ENCODE measurements around the gene FXYD1.

FXYD1 gene

DNA sequence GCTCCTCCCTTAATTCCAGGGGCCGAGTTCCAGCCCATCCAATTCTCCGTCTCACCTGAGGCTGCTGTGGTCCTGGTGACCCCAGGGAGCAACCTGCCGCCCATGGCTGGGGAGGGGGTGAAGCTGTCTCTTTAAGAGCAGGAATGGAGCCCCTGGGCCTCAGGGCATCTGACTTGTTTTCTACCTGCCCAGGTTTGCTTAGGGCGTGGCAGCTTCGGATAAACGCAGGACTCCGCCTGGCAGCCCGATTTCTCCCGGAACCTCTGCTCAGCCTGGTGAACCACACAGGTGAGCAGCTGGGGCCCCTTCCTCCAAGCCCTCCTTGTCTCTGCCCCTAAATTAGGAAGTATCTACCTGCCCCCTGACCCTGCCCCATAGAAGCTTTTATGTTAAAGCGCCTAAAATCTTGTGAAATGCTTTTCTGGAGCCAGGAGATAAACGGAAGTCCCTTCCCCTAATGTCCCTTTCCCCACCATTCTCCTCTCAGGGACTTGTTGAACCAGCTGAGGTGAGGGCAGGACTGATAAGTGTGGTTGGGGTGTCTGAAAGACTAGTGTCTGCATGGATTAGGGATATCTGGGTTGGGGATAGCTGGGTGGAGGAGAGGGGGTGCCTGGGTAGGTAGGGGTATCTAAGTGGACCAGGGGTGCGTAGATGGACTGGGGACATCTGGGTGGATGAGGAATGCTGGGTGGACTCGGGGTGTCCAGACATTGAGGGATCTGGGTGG is 22.4 kb upstream of the FXYD1 start:
- H3K4me3 ChIP-seq (ENCODE audit: low read depth, low read length): no peak overlapping the region
- no peak for DNase-seq (ENCODE audit: low read depth)
- TF ChIP-seq, protein P1, sequence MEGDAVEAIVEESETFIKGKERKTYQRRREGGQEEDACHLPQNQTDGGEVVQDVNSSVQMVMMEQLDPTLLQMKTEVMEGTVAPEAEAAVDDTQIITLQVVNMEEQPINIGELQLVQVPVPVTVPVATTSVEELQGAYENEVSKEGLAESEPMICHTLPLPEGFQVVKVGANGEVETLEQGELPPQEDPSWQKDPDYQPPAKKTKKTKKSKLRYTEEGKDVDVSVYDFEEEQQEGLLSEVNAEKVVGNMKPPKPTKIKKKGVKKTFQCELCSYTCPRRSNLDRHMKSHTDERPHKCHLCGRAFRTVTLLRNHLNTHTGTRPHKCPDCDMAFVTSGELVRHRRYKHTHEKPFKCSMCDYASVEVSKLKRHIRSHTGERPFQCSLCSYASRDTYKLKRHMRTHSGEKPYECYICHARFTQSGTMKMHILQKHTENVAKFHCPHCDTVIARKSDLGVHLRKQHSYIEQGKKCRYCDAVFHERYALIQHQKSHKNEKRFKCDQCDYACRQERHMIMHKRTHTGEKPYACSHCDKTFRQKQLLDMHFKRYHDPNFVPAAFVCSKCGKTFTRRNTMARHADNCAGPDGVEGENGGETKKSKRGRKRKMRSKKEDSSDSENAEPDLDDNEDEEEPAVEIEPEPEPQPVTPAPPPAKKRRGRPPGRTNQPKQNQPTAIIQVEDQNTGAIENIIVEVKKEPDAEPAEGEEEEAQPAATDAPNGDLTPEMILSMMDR (IDR thresholded peaks at IDR 0.05; ENCODE audit: insufficient read depth, low read depth, low read length, missing control alignments): no peak

DNA sequence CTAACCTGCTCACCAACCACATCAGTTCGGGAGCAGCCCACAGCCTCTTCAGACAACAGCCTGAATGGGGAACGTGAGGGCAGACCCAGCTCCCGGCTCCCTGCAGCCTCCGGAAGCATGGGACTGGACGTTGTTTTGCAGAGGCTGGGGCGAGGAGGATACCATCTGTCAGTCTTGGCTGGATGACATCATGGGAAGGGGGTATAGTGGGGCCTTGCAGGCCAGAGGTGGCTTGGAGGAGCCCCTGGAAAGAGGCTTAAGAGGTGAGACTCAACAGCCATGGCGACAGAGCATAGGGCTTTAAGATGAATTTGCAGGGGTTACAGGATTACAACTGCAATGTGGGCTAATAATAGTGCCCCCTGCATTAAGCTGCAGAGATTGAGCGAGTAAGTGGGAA is 21.5 kb upstream of the FXYD1 start:
- H3K4me3 ChIP-seq (ENCODE audit: low read depth, low read length): no peak overlapping the region
- TF ChIP-seq, protein P1 (IDR thresholded peaks at IDR 0.05; ENCODE audit: insufficient read depth, low read depth, low read length, missing control alignments): no peak
- DNase-seq (ENCODE audit: low read depth): no peak

DNA sequence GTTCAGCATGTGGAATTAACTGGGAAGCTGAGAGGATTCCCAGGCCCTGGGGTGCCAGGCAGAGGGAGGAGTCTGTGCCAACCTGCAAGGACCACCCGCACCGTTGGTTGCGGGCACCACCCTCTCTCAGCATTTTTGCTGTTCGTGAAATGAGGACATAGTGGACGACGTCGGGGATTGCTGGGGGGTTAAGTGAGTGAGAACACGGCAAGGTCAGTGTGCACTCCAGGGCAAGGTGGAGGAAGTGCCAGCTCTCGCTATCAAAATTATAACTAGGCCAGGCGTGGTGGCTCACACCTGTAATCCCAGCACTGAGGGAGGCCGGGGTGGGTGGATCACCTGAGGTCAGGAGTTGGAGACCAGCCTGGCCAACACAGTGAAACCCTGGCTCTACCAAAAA is 20.8 kb upstream of the FXYD1 start:
- H3K4me3 ChIP-seq (ENCODE audit: low read depth, low read length): no peak overlapping the region
- DNase-seq (ENCODE audit: low read depth): no peak
- TF ChIP-seq, protein P1 (IDR thresholded peaks at IDR 0.05; ENCODE audit: insufficient read depth, low read depth, low read length, missing control alignments): no peak

DNA sequence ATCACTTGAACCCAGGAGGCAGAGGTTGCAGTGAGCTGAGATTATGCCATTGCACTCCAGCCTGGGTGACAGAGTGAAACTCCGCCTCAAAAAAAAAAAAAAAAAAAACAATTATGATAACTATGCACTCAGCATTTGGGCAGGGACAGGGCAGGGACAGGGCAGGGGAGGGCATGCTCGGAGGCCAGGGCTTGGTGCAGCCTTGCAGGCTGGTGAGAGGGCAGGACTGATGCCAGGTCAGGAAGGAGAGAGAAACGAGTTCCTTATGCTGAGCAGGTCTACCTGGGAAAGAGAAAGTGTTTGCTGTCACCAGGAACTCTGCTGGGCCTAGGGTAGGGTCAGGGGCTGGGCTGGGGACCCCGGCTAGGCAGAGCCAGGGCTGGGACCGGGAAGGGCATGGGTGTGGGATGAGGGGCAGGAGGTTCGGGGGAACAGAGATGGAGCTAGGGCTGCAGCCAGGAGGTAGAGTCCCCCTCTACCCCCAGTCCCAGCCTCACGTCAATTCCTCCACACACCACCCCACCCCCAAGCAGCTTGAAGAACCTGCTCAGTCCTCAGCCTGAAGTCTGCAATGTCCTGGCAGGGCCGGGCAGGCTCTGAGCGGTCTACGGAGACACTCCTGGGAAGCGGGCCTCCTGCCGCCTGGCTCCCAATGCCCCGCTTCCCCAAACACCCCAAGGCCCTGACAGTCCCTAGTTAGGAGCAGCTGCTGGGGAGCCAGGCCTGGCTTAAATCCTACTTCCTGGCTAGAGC is 20.2 kb upstream of the FXYD1 start:
- no peak for DNase-seq (ENCODE audit: low read depth)
- TF ChIP-seq, protein P1 (IDR thresholded peaks at IDR 0.05; ENCODE audit: insufficient read depth, low read depth, low read length, missing control alignments): no peak
- H3K4me3 ChIP-seq (ENCODE audit: low read depth, low read length): no peak overlapping the region

DNA sequence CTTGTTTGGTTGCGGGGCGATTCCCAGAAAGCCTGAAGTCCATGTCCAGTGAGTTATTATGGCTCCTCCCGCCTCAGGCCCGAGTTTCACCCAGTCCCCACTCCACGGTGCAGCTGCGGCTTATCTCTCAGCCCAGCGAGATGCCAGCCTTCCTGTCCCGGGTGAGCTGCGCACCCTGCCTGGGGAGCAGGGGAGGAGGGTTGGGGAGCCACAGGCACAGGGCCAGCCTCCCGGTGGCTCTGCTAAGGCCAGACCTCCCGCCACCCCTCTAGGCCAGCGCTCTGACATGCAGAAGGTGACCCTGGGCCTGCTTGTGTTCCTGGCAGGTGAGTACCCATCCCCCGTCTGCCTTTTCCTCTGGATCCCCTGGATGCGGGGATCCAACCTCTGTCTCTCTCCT is 19.5 kb upstream of the FXYD1 start:
- DNase-seq (ENCODE audit: low read depth): no peak
- TF ChIP-seq, protein P1 (IDR thresholded peaks at IDR 0.05; ENCODE audit: insufficient read depth, low read depth, low read length, missing control alignments): no peak
- no peak overlapping the region for H3K4me3 ChIP-seq (ENCODE audit: low read depth, low read length)

DNA sequence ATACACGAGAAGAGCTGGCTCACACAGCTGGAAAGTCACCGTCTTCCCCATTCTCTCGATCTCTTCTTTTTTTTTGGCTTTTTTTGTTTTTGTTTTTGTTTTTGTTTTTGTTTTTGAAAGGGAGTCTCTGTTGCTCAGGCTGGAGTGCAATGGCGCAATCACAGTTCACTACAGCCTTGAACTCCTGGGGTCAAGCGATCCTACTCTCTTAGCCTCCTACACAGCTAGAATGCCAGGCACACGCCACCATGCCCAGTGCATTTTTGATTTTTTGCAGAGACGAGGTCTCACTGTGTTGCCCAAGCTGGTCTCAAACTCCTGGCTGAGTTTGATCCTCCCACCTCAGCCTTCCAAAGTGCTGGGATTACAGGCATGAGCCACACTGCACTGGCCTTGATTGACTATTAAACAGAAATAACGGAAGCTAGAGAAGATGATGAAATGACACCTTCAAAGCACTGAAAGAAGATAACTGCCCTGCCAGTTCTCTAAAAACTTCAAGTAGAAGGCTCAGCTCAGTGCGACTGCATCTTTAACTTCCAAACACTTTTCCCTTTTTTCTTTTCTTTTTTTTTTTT is 19.0 kb upstream of the FXYD1 start:
- no peak for DNase-seq (ENCODE audit: low read depth)

More for the DNA sequence above, 19.0 kb upstream of the FXYD1 start:
- TF ChIP-seq, protein P1 (IDR thresholded peaks at IDR 0.05; ENCODE audit: insufficient read depth, low read depth, low read length, missing control alignments): no peak
- H3K4me3 ChIP-seq (ENCODE audit: low read depth, low read length): no peak overlapping the region

Measured in GM12865 (cell line).